Measurements from ENCODE around the gene LRRC47. TPM values are rescaled to one million over a fixed set of nuclear protein-coding genes. Genes with fewer than 3 reads are reported as not detected.
"Not testable (repeated sequence)": the region's sequence is repeated elsewhere in the genome, so short reads cannot be mapped to it uniquely, and the experiment has no call there.

The LRRC47 gene
- polyA plus RNA-seq, 1 donor from 2014 or later: 59.2 TPM

DNA sequence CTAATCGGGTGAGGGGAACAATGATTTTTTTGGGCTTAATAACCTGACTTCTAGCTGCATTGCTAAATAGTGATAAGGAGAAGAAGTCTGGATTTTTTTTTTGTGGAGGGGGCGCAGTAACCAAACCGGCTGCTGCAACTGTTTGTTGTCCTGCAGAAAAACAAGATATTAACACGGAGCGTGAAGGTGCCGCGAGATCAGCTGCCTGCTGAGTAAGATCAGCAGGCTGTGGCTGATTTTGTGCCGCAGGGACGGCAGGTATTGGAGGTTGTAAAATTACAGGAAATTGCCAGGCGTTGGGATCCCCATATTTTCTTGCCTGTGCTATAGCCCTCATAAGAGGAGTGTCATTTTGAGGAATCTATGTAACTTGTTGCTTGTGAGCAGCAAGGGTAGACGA is 8.7 kb upstream of the LRRC47 start:
- Histone ChIP-seq H3K9me2 (ENCODE audit: insufficient read depth, low read length) (no peaks in the 10 kb centered on the region), H3K27me3 (ENCODE audit: insufficient read depth, low read depth, low read length) (no peaks in the 10 kb centered on the region), H3K27ac (ENCODE audit: low read length) (no peak overlapping the region), H3K79me2 (replicated peaks; ENCODE audit: insufficient read depth, low read length) (no peaks in the 10 kb centered on the region), H3K4me2 (ENCODE audit: low read length) (no peak overlapping the region), H3F3A (ENCODE audit: insufficient read depth, low read length, poor library complexity, severe bottlenecking) (no peaks in the 10 kb centered on the region), H3K9ac (ENCODE audit: low read length) (no peak overlapping the region), H3K4me3 (ENCODE audit: low read length) (no peak overlapping the region), H4K20me1 (ENCODE audit: insufficient read depth) (no peaks in the 10 kb centered on the region), H3K36me3 (ENCODE audit: insufficient read depth, low read length) (no peaks in the 10 kb centered on the region), H3K9me3 (ENCODE audit: low read length) (no peaks in the 10 kb centered on the region), H2AFZ (ENCODE audit: low read depth, low read length) (no peak overlapping the region)
- TF ChIP-seq SMC3 (conservative IDR thresholded peaks at IDR 0.05; ENCODE audit: poor library complexity) (no peak), POLR2AphosphoS5 (IDR thresholded peaks at IDR 0.05) (no peak), RAD21 (conservative IDR thresholded peaks at IDR 0.05) (no peak), TAF1 (IDR thresholded peaks at IDR 0.05; ENCODE audit: low read depth) (no peak), EZH2 (IDR thresholded peaks at IDR 0.05; ENCODE audit: borderline replicate concordance, insufficient read depth, low read length, poor library complexity, severe bottlenecking) (no peak), MXI1 (conservative IDR thresholded peaks at IDR 0.05; ENCODE audit: poor library complexity, severe bottlenecking) (no peak), EP300 (conservative IDR thresholded peaks at IDR 0.05; ENCODE audit: poor library complexity, severe bottlenecking) (no peak)
- TF ChIP-seq, protein P1, sequence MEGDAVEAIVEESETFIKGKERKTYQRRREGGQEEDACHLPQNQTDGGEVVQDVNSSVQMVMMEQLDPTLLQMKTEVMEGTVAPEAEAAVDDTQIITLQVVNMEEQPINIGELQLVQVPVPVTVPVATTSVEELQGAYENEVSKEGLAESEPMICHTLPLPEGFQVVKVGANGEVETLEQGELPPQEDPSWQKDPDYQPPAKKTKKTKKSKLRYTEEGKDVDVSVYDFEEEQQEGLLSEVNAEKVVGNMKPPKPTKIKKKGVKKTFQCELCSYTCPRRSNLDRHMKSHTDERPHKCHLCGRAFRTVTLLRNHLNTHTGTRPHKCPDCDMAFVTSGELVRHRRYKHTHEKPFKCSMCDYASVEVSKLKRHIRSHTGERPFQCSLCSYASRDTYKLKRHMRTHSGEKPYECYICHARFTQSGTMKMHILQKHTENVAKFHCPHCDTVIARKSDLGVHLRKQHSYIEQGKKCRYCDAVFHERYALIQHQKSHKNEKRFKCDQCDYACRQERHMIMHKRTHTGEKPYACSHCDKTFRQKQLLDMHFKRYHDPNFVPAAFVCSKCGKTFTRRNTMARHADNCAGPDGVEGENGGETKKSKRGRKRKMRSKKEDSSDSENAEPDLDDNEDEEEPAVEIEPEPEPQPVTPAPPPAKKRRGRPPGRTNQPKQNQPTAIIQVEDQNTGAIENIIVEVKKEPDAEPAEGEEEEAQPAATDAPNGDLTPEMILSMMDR (IDR thresholded peaks at IDR 0.05; ENCODE audit: poor library complexity, severe bottlenecking): no peak
- TF ChIP-seq, protein P2, sequence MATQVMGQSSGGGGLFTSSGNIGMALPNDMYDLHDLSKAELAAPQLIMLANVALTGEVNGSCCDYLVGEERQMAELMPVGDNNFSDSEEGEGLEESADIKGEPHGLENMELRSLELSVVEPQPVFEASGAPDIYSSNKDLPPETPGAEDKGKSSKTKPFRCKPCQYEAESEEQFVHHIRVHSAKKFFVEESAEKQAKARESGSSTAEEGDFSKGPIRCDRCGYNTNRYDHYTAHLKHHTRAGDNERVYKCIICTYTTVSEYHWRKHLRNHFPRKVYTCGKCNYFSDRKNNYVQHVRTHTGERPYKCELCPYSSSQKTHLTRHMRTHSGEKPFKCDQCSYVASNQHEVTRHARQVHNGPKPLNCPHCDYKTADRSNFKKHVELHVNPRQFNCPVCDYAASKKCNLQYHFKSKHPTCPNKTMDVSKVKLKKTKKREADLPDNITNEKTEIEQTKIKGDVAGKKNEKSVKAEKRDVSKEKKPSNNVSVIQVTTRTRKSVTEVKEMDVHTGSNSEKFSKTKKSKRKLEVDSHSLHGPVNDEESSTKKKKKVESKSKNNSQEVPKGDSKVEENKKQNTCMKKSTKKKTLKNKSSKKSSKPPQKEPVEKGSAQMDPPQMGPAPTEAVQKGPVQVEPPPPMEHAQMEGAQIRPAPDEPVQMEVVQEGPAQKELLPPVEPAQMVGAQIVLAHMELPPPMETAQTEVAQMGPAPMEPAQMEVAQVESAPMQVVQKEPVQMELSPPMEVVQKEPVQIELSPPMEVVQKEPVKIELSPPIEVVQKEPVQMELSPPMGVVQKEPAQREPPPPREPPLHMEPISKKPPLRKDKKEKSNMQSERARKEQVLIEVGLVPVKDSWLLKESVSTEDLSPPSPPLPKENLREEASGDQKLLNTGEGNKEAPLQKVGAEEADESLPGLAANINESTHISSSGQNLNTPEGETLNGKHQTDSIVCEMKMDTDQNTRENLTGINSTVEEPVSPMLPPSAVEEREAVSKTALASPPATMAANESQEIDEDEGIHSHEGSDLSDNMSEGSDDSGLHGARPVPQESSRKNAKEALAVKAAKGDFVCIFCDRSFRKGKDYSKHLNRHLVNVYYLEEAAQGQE (IDR thresholded peaks at IDR 0.05; ENCODE audit: borderline replicate concordance): no peak

DNA sequence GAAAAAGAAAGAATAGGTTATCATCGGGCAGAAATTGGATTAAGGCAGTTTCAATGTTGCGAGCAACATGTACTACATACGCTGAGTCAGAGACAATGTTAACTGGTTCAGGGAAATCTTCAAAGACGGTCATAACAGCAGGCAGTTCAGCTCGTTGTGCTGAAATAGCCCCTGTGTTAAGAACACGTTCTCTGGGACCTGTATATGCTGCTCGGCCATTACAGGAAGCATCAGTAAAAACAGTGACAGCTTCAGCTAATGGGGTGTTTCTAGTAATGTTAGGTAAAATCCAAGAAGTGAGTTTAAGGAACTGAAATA is 8.3 kb upstream of the LRRC47 start:
- not testable (repeated sequence) for H3F3A ChIP-seq (ENCODE audit: insufficient read depth, low read length, poor library complexity, severe bottlenecking); H3K4me3 ChIP-seq (ENCODE audit: low read length); H3K27ac ChIP-seq (ENCODE audit: low read length); H3K9me2 ChIP-seq (ENCODE audit: insufficient read depth, low read length); H4K20me1 ChIP-seq (ENCODE audit: insufficient read depth); H2AFZ ChIP-seq (ENCODE audit: low read depth, low read length); H3K9ac ChIP-seq (ENCODE audit: low read length); H3K9me3 ChIP-seq (ENCODE audit: low read length); H3K27me3 ChIP-seq (ENCODE audit: insufficient read depth, low read depth, low read length); H3K36me3 ChIP-seq (ENCODE audit: insufficient read depth, low read length); H3K79me2 ChIP-seq (replicated peaks; ENCODE audit: insufficient read depth, low read length); H3K4me2 ChIP-seq (ENCODE audit: low read length)

DNA sequence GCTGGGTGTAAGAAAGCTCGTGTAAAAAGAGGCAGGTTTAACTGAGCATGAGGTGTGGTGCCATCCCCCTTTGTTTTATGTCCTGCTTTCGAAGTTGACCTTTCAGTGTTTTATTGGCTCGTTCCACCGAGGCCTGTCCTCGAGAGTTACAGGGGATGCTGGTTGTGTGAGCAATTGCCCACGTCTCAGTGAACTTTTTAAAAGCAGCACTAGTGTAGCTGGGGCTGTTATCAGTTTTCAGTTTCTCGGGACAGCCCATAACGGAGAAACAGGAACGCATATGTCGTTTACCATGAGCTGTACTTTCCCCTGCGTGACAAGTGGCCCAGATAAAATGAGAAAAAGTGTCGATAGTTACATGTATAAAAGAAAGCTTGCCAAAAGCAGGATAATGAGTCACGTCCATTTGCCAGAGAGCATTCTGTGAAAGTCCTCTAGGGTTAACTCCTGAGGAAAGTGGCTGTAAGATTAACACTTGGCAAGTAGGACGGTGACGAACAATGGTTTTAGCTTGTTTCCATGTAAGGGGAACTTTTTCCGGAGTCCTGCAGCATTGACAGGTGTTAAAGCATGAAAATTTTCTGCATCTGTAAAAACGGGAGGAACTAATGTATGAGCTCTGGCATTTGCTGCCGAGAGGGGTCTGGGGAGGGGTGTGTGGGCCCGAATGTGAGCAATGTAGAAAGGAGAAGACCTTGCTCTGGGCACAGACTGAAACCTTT is 7.8 kb upstream of the LRRC47 start:
- no peak for TF ChIP-seq SMC3 (conservative IDR thresholded peaks at IDR 0.05; ENCODE audit: poor library complexity)
- no peak for TF ChIP-seq MXI1 (conservative IDR thresholded peaks at IDR 0.05; ENCODE audit: poor library complexity, severe bottlenecking)
- TF ChIP-seq POLR2AphosphoS5 (IDR thresholded peaks at IDR 0.05): no peak
- TF ChIP-seq RAD21 (conservative IDR thresholded peaks at IDR 0.05): no peak
- TF ChIP-seq TAF1 (IDR thresholded peaks at IDR 0.05; ENCODE audit: low read depth): no peak
- TF ChIP-seq, protein P1 (IDR thresholded peaks at IDR 0.05; ENCODE audit: poor library complexity, severe bottlenecking): no peak
- TF ChIP-seq, protein P2 (IDR thresholded peaks at IDR 0.05; ENCODE audit: borderline replicate concordance): no peak
- no peak for TF ChIP-seq EZH2 (IDR thresholded peaks at IDR 0.05; ENCODE audit: borderline replicate concordance, insufficient read depth, low read length, poor library complexity, severe bottlenecking)
- TF ChIP-seq EP300 (conservative IDR thresholded peaks at IDR 0.05; ENCODE audit: poor library complexity, severe bottlenecking): no peak
- H2AFZ ChIP-seq (ENCODE audit: low read depth, low read length): no peak overlapping the region
- H3F3A ChIP-seq (ENCODE audit: insufficient read depth, low read length, poor library complexity, severe bottlenecking): no peaks in the 10 kb centered on the region
- H3K9me3 ChIP-seq (ENCODE audit: low read length): no peaks in the 10 kb centered on the region
- H3K4me3 ChIP-seq (ENCODE audit: low read length): no peak overlapping the region
- H3K4me2 ChIP-seq (ENCODE audit: low read length): no peak overlapping the region
- no peaks in the 10 kb centered on the region for H4K20me1 ChIP-seq (ENCODE audit: insufficient read depth)
- H3K36me3 ChIP-seq (ENCODE audit: insufficient read depth, low read length): no peaks in the 10 kb centered on the region
- H3K27me3 ChIP-seq (ENCODE audit: insufficient read depth, low read depth, low read length): no peaks in the 10 kb centered on the region
- H3K9ac ChIP-seq (ENCODE audit: low read length): no peak overlapping the region
- H3K79me2 ChIP-seq (replicated peaks; ENCODE audit: insufficient read depth, low read length): no peaks in the 10 kb centered on the region
- no peaks in the 10 kb centered on the region for H3K9me2 ChIP-seq (ENCODE audit: insufficient read depth, low read length)
- H3K27ac ChIP-seq (ENCODE audit: low read length): no peak overlapping the region

All from neural cell (in vitro differentiated cells).